Neural progenitor cell (in vitro differentiated cells): ENCODE results near the gene KCNMB4. TPM values are rescaled to one million over a fixed set of nuclear protein-coding genes. Genes with fewer than 3 reads are reported as not detected.

Source experiments
- DNase-seq: peaks from one replicate; pipeline ENCODE4 v3.0.0-alpha.2; 2016; ENCODE audit warnings: low spot score
- H2AFZ ChIP-seq: fragments of 200-600 bp; sonication (generic); replicated peaks from 2 replicates; pipeline ENCODE4 v1.6.1; 2016; ENCODE audit warnings: antibody characterized with exemption
- H3F3A ChIP-seq: fragments of 200-600 bp; sonication (generic); 2 replicates; pipeline ENCODE4 v1.6.1; 2016; ENCODE audit warnings: antibody characterized with exemption, low read depth
- H3K27ac ChIP-seq: fragments of 200-600 bp; sonication (generic); 2 replicates; pipeline ENCODE4 v1.5.1; 2016; ENCODE audit warnings: mild to moderate bottlenecking
- H3K27me3 ChIP-seq: fragments of 200-600 bp; sonication (generic); 2 replicates; pipeline ENCODE4 v1.6.1; 2016; ENCODE audit warnings: mild to moderate bottlenecking, moderate library complexity
- H3K36me3 ChIP-seq: fragments of 200-600 bp; sonication (generic); 2 replicates; pipeline ENCODE4 v1.5.1; 2016
- H3K4me1 ChIP-seq: fragments of 200-600 bp; sonication (generic); 2 replicates; pipeline ENCODE4 v1.6.1; 2016; ENCODE audit warnings: mixed run types
- H3K4me2 ChIP-seq: fragments of 200-600 bp; sonication (generic); 2 replicates; pipeline ENCODE4 v1.6.1; 2016
- H3K4me3 ChIP-seq: fragments of 200-600 bp; sonication (generic); 2 replicates; pipeline ENCODE4 v1.5.1; 2016
- H3K79me2 ChIP-seq: fragments of 200-600 bp; sonication (generic); 2 replicates; pipeline ENCODE4 v1.6.1; 2016; ENCODE audit warnings: low read depth
- H3K9ac ChIP-seq: fragments of 200-600 bp; sonication (generic); 2 replicates; pipeline ENCODE4 v1.6.1; 2016
- H3K9me3 ChIP-seq: fragments of 200-600 bp; sonication (generic); 2 replicates; pipeline ENCODE4 v1.5.1; 2016; ENCODE audit warnings: low read depth
- H4K20me1 ChIP-seq: fragments of 200-600 bp; sonication (generic); 2 replicates; pipeline ENCODE4 v1.6.1; 2016; ENCODE audit warnings: low read depth
- H3K27ac Mint-ChIP-seq: 3 replicates; pipeline ENCODE4 v1.8.0; 2021; ENCODE audit warnings: mixed read lengths
- H3K27me3 Mint-ChIP-seq: 2 replicates; pipeline ENCODE4 v1.8.0; 2022; ENCODE audit warnings: low read depth, mild to moderate bottlenecking, inconsistent platforms, moderate library complexity, mixed read lengths; ENCODE audit not compliant: insufficient read depth
- H3K36me3 Mint-ChIP-seq: 3 replicates; pipeline ENCODE4 v1.8.0; 2021; ENCODE audit warnings: mixed read lengths
- H3K4me1 Mint-ChIP-seq: 3 replicates; pipeline ENCODE4 v1.8.0; 2021; ENCODE audit warnings: mixed read lengths
- H3K4me3 Mint-ChIP-seq: 3 replicates; pipeline ENCODE4 v1.8.0; 2021; ENCODE audit warnings: mild to moderate bottlenecking, moderate library complexity, mixed read lengths
- H3K9me3 Mint-ChIP-seq: 3 replicates; pipeline ENCODE4 v1.8.0; 2020; ENCODE audit warnings: mixed read lengths
- CTCF ChIP-seq: fragments of 200-600 bp; sonication (generic); IDR thresholded peaks from 2 replicates; pipeline ENCODE4 v1.5.1; 2017; ENCODE audit warnings: antibody characterized with exemption, mild to moderate bottlenecking
- EZH2 ChIP-seq: fragments of 200-600 bp; sonication (generic); IDR thresholded peaks from 2 replicates; pipeline ENCODE4 v1.6.1; 2017; ENCODE audit warnings: antibody characterized with exemption, mild to moderate bottlenecking, moderate library complexity
- EZH2phosphoT487 ChIP-seq: fragments of 200-600 bp; sonication (generic); IDR thresholded peaks from 2 replicates; pipeline ENCODE4 v1.6.1; 2017; ENCODE audit warnings: antibody characterized with exemption
- total RNA-seq: library from RNA; depleted of rRNA; stranded (reverse); fragments of >200 nt; gene quantifications from 2 replicates; pipeline ENCODE4 v1.2.3, GENCODE V29; 2015; ENCODE audit warnings: low replicate concordance

Gene KCNMB4
- total RNA-seq, 1 donor from 2014 or later: 8.5 TPM

DNA sequence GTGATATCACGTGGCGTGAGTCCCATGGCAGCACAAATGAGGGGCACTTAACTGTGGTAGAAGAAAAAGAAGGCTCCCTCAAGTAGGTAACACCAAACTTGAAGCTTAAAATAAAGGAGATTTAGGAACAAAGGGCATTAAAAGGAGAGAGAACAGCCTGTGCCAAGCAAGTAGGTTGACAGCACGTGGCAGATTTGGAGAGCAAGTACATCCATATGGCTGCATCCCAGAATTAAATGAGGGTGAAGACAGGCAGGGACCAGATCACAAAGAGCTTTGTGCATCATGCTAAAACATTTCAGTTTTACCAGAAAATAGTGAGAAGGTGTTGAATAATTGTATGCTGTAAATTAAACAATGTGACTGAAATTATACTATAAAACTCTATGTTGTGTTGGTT, 32.8 kb downstream of the KCNMB4 start:
- Histone ChIP-seq H3K27ac (no peak overlapping the region), H3K4me2 (no peak overlapping the region), H3K9ac (no peak overlapping the region), H3K27me3 (no peaks in the 10 kb centered on the region), H3K4me3 (no peak overlapping the region), H3K4me1 (no peaks in the 10 kb centered on the region), H2AFZ (no peak overlapping the region), H3K79me2 (no peaks in the 10 kb centered on the region), H3K36me3 (no peaks in the 10 kb centered on the region), H3F3A (no peaks in the 10 kb centered on the region), H4K20me1 (no peaks in the 10 kb centered on the region), H3K9me3 (no peaks in the 10 kb centered on the region)
- no peak overlapping the region for H3K4me3 Mint-ChIP-seq
- no peak for TF ChIP-seq CTCF
- TF ChIP-seq EZH2: no peak
- no peak for TF ChIP-seq EZH2phosphoT487
- H3K27ac Mint-ChIP-seq: no peak overlapping the region
- H3K4me1 Mint-ChIP-seq: no peaks in the 10 kb centered on the region
- H3K9me3 Mint-ChIP-seq: no peaks in the 10 kb centered on the region
- H3K27me3 Mint-ChIP-seq: peaks cover 3% of the 10 kb centered on the region
- peaks cover 28% of the 10 kb centered on the region for H3K36me3 Mint-ChIP-seq
- no peak for DNase-seq

- H3K27ac ChIP-seq: no peak overlapping the region
Measured at GRCh38 chr12:70399311-70399710, 33.2 kb downstream of the KCNMB4 start.

GRCh38 chr12:70400124-70400523, 34.0 kb downstream of the KCNMB4 start:
- TF ChIP-seq CTCF (no peak), EZH2 (no peak), EZH2phosphoT487 (no peak)
- Mint-ChIP-seq H3K9me3 (no peaks in the 10 kb centered on the region), H3K27ac (no peak overlapping the region)

More at GRCh38 chr12:70399311-70399710, 33.2 kb downstream of the KCNMB4 start:
- Histone ChIP-seq H3K36me3 (no peaks in the 10 kb centered on the region), H2AFZ (no peak overlapping the region), H3K4me2 (no peak overlapping the region), H4K20me1 (no peaks in the 10 kb centered on the region), H3F3A (no peaks in the 10 kb centered on the region), H3K9me3 (no peaks in the 10 kb centered on the region), H3K4me1 (no peaks in the 10 kb centered on the region), H3K4me3 (no peak overlapping the region), H3K9ac (no peak overlapping the region), H3K79me2 (no peaks in the 10 kb centered on the region), H3K27me3 (no peaks in the 10 kb centered on the region)
- H3K4me3 Mint-ChIP-seq: no peak overlapping the region
- DNase-seq: no peak
- no peaks in the 10 kb centered on the region for H3K9me3 Mint-ChIP-seq
- no peaks in the 10 kb centered on the region for H3K4me1 Mint-ChIP-seq
- peaks cover 3% of the 10 kb centered on the region for H3K27me3 Mint-ChIP-seq
- TF ChIP-seq EZH2: no peak
- no peak for TF ChIP-seq CTCF
- TF ChIP-seq EZH2phosphoT487: no peak
- H3K36me3 Mint-ChIP-seq: peaks cover 28% of the 10 kb centered on the region
- H3K27ac Mint-ChIP-seq: no peak overlapping the region

More at GRCh38 chr12:70400124-70400523, 34.0 kb downstream of the KCNMB4 start:
- Histone ChIP-seq H4K20me1 (no peaks in the 10 kb centered on the region), H3K4me2 (no peak overlapping the region), H3F3A (no peaks in the 10 kb centered on the region), H3K9ac (no peak overlapping the region), H3K4me3 (no peak overlapping the region), H3K27ac (no peak overlapping the region), H2AFZ (no peak overlapping the region), H3K79me2 (no peaks in the 10 kb centered on the region), H3K4me1 (no peaks in the 10 kb centered on the region), H3K36me3 (no peaks in the 10 kb centered on the region), H3K9me3 (no peaks in the 10 kb centered on the region), H3K27me3 (no peaks in the 10 kb centered on the region)
- Mint-ChIP-seq H3K36me3 (peaks cover 32% of the 10 kb centered on the region), H3K4me1 (no peaks in the 10 kb centered on the region), H3K27me3 (peaks cover 3% of the 10 kb centered on the region), H3K4me3 (no peak overlapping the region)
- DNase-seq: no peak
